B cell (primary cell): ENCODE results near the gene SHQ1. TPM values are rescaled to one million over a fixed set of nuclear protein-coding genes. Genes with fewer than 3 reads are reported as not detected.

Experiments used
- ATAC-seq: fragments of 200-7000 bp; cut with Tn5 transposase; one replicate; pipeline ENCODE4 v1.10.0; 2021; ENCODE audit warnings: low read depth, mild to moderate bottlenecking, moderate number of reproducible peaks, moderate library complexity
- CTCF ChIA-PET: fragments of 350-600 bp; sonication (Branson Sonifier 250); formaldehyde crosslinking; loops from one replicate; lab custom pipeline; 2021; ENCODE audit warnings: antibody characterized with exemption, inconsistent platforms; lab: Charles Lee
- POLR2A ChIA-PET: fragments of 350-600 bp; sonication (Branson Sonifier 250); formaldehyde crosslinking; loops from one replicate; lab custom pipeline; 2021; ENCODE audit warnings: antibody characterized with exemption; lab: Charles Lee
- DNase-seq: peaks from one replicate; pipeline ENCODE4 v3.0.0; 2013
- H2AFZ ChIP-seq: 2 replicates; pipeline ENCODE4 v1.6.1; 2012; ENCODE audit warnings: mild to moderate bottlenecking, low read depth, low read length; ENCODE audit not compliant: insufficient read depth, poor library complexity, severe bottlenecking
- H3K27ac ChIP-seq, 2 donors: 1 replicate in 1 of 2; 2 replicates in 1 of 2; pipeline ENCODE4 v1.5.1; 2012 to 2013; ENCODE audit warnings: low read length in 2 of 2, mild to moderate bottlenecking in 2 of 2, moderate library complexity in 1 of 2
- H3K27me3 ChIP-seq, 4 experiments: fragments of 200-600 bp in 1 of 4; sonication (generic) in 1 of 4; replicated peaks in 1 of 4; 1 replicate in 2 of 4; 2 replicates in 2 of 4; pipeline versions ENCODE4 v1.6.1 to v1.7.0; 2013 to 2016; ENCODE audit warnings: low read length in 3 of 4, mild to moderate bottlenecking in 2 of 4, mixed read lengths in 1 of 4, moderate library complexity in 1 of 4; ENCODE audit not compliant: insufficient read depth in 4 of 4, control insufficient read depth in 3 of 4; ENCODE audit errors: control extremely low read depth in 1 of 4
- H3K36me3 ChIP-seq, 2 experiments: replicated peaks in 1 of 2; 1 replicate in 1 of 2; 2 replicates in 1 of 2; pipeline versions ENCODE4 v1.6.1 to v1.7.1; 2013; ENCODE audit warnings: low read length in 1 of 2; ENCODE audit not compliant: insufficient read depth in 2 of 2, control insufficient read depth in 1 of 2; ENCODE audit errors: control extremely low read depth in 1 of 2, extremely low read depth in 1 of 2
- H3K4me1 ChIP-seq, 2 donors: fragments of 200-600 bp in 1 of 2; sonication (generic) in 1 of 2; 1 replicate in 1 of 2; 2 replicates in 1 of 2; pipeline versions ENCODE4 v1.5.1 to v1.6.1; 2013 to 2017; ENCODE audit warnings: low read length in 2 of 2; ENCODE audit not compliant: control insufficient read depth in 2 of 2, insufficient read depth in 2 of 2
- H3K4me2 ChIP-seq: replicated peaks from 2 replicates; pipeline ENCODE3; 2012; ENCODE audit warnings: mild to moderate bottlenecking, low read depth, low read length; ENCODE audit not compliant: poor library complexity, severe bottlenecking
- H3K4me3 ChIP-seq, 5 experiments: fragments of 200-600 bp in 1 of 5; sonication (generic) in 1 of 5; 1 replicate in 3 of 5; 2 replicates in 2 of 5; pipeline versions ENCODE4 v1.5.1 to v1.7.0; 2011 to 2016; ENCODE audit warnings: low read length in 4 of 5, mild to moderate bottlenecking in 4 of 5, low read depth in 2 of 5, control low read depth in 1 of 5, moderate library complexity in 1 of 5; ENCODE audit not compliant: insufficient read depth in 1 of 5; ENCODE audit errors: control extremely low read depth in 1 of 5, extremely low read depth in 1 of 5
- H3K79me2 ChIP-seq: fragments of 200-600 bp; sonication (generic); one replicate; pipeline ENCODE4 v1.6.0; 2016; ENCODE audit warnings: low read length; ENCODE audit not compliant: control insufficient read depth, insufficient read depth
- H3K9ac ChIP-seq: fragments of 200-600 bp; sonication (generic); 2 replicates; pipeline ENCODE4 v1.6.1; 2017; ENCODE audit warnings: mild to moderate bottlenecking, low read length, moderate library complexity
- H3K9me3 ChIP-seq, 3 donors: one replicate each; pipeline versions ENCODE4 v1.6.1 to v1.7.1; 2013; ENCODE audit warnings: low read length in 2 of 3; ENCODE audit not compliant: control insufficient read depth in 2 of 3, insufficient read depth in 1 of 3; ENCODE audit errors: control extremely low read depth in 1 of 3
- H4K20me1 ChIP-seq: 2 replicates; pipeline ENCODE4 v1.6.0; 2012; ENCODE audit warnings: mild to moderate bottlenecking, low read length; ENCODE audit not compliant: insufficient read depth, control insufficient read depth, poor library complexity, severe bottlenecking
- H3K27ac Mint-ChIP-seq: one replicate; pipeline ENCODE4 v1.8.0; 2021; ENCODE audit warnings: mixed read lengths
- H3K27me3 Mint-ChIP-seq: one replicate; pipeline ENCODE4 v1.8.0; 2021; ENCODE audit warnings: mixed read lengths
- H3K4me1 Mint-ChIP-seq: one replicate; pipeline ENCODE4 v1.8.0; 2021; ENCODE audit warnings: mixed read lengths
- H3K4me3 Mint-ChIP-seq: one replicate; pipeline ENCODE4 v1.8.0; 2021; ENCODE audit warnings: mixed read lengths
- H3K9me3 Mint-ChIP-seq: one replicate; pipeline ENCODE4 v1.8.0; 2022; ENCODE audit warnings: mixed read lengths; ENCODE audit not compliant: insufficient read depth
- EZH2 ChIP-seq: IDR thresholded peaks from 2 replicates; pipeline ENCODE4 v1.6.1; 2012; ENCODE audit warnings: borderline replicate concordance, low read depth, mild to moderate bottlenecking, moderate library complexity, low read length; ENCODE audit not compliant: insufficient read depth, poor library complexity, severe bottlenecking
- WGBS: methylation state at CpG from one replicate; pipeline ENCODE4 v1.1.5; 2013; ENCODE audit warnings: missing lambda C conversion rate; ENCODE audit not compliant: insufficient coverage; 5-methylcytosine and 5-hydroxymethylcytosine counted together
- intact Hi-C: fragments of 100-400 bp; cut with micrococcal nuclease; formaldehyde crosslinking; loops from one replicate; pipeline ENCODE4 v1.10.0; 2022
- polyA plus RNA-seq: library from polyadenylated mRNA; depleted of rRNA; stranded (reverse); fragments of >200 nt; gene quantifications from 2 replicates; pipeline ENCODE4 v1.2.3, GENCODE V29; 2012
- total RNA-seq, 2 donors: library from RNA; stranded (reverse); fragments of 120-200 nt in 1 of 2; gene quantifications; 1 replicate in 1 of 2; 2 replicates in 1 of 2; pipeline versions ENCODE4 v1.2.3 to v1.2.4, GENCODE V29; 2013 to 2022
- TF ChIP-seq, protein P1 (sequence below): fragments of 200-600 bp; IDR thresholded peaks from one replicate; pipeline ENCODE4 v1.8.0; 2022; ENCODE audit warnings: antibody characterized with exemption, mild to moderate bottlenecking

Gene SHQ1
- total and polyA plus RNA-seq, 2 donors (not counting 1 experiment from before 2014, with no cell fraction given): 3.6 to 32.0 TPM

DNA sequence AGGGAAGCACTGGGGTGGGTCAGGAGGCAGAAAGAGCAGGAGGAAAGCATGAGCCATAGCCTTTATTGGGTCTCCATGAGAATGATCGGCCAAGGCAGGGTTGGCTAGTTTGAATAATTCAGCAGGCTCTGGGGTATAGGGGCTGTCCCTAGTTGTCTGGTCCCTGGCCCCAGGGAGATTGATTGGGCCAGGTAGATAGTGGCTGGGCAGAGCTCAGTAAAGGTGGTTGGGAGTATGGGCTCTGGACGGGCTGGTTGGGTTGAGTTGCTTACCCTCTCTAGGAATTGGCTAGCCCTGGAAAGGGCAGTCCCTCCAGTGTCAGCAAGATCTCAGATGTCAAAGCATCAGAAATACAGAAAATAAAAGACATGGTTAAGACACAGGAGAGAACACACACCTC is 148.1 kb downstream of the SHQ1 start:
- H3K9me3 Mint-ChIP-seq: no peaks in the 10 kb centered on the region
- DNase-seq (no peak), ATAC-seq (no peak)
- H4K20me1 ChIP-seq: no peaks in the 10 kb centered on the region
- H2AFZ ChIP-seq: no peak overlapping the region
- H3K4me1 ChIP-seq: no peaks in the 10 kb centered on the region
- no peak overlapping the region for H3K4me3 ChIP-seq
- CTCF ChIA-PET: no interaction called here
- H3K27ac Mint-ChIP-seq: no peak overlapping the region
- no peak overlapping the region for H3K4me3 Mint-ChIP-seq
- no peaks in the 10 kb centered on the region for H3K79me2 ChIP-seq
- 76% methylated on average over 2 of the region's 2 CpGs for WGBS
- TF ChIP-seq, protein P1, sequence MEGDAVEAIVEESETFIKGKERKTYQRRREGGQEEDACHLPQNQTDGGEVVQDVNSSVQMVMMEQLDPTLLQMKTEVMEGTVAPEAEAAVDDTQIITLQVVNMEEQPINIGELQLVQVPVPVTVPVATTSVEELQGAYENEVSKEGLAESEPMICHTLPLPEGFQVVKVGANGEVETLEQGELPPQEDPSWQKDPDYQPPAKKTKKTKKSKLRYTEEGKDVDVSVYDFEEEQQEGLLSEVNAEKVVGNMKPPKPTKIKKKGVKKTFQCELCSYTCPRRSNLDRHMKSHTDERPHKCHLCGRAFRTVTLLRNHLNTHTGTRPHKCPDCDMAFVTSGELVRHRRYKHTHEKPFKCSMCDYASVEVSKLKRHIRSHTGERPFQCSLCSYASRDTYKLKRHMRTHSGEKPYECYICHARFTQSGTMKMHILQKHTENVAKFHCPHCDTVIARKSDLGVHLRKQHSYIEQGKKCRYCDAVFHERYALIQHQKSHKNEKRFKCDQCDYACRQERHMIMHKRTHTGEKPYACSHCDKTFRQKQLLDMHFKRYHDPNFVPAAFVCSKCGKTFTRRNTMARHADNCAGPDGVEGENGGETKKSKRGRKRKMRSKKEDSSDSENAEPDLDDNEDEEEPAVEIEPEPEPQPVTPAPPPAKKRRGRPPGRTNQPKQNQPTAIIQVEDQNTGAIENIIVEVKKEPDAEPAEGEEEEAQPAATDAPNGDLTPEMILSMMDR: no peak
- no peak overlapping the region for H3K27ac ChIP-seq
- peaks cover 19% of the 10 kb centered on the region for H3K27me3 Mint-ChIP-seq
- no peak overlapping the region for H3K4me2 ChIP-seq
- intact Hi-C loops: no loop called here
- H3K27me3 ChIP-seq: peaks cover 0 to 11% (median 0%) of the 10 kb centered on the region in 4 experiments
- H3K4me1 Mint-ChIP-seq: no peaks in the 10 kb centered on the region
- no peak overlapping the region for H3K9ac ChIP-seq
- H3K36me3 ChIP-seq: no peaks in the 10 kb centered on the region
- POLR2A ChIA-PET: no interaction called here
- no peaks in the 10 kb centered on the region for H3K9me3 ChIP-seq

DNA sequence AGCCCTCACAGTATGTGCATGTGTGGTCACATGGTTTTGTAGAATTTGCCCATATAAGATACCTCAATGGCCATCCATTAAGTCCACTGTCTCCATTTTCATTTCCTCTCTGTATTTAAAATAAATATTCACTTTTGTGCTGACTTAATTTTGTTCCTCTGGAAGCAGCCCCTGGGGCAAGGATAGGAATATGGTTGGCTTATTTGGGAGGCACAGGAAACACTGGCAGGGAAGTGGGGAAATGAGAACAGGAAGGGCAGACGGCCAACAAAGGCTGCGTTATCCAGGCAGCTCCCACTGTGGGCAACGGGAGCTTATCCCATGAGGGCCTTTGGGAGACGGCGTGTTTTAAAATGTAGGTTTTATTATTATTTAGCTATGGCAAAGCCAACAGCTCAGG is 148.6 kb downstream of the SHQ1 start:
- H3K36me3 ChIP-seq: no peaks in the 10 kb centered on the region
- DNase-seq (no peak), ATAC-seq (no peak)
- no peaks in the 10 kb centered on the region for H3K79me2 ChIP-seq
- no peak for TF ChIP-seq EZH2
- TF ChIP-seq, protein P1: no peak
- ChIA-PET POLR2A (no interaction called here), CTCF (no interaction called here)
- H3K4me3 ChIP-seq: no peak overlapping the region
- no peaks in the 10 kb centered on the region for H3K9me3 ChIP-seq
- peaks cover 0 to 11% (median 0%) of the 10 kb centered on the region in 4 experiments for H3K27me3 ChIP-seq
- no peak overlapping the region for H3K27ac ChIP-seq
- no peak overlapping the region for H3K4me3 Mint-ChIP-seq
- H3K9me3 Mint-ChIP-seq: no peaks in the 10 kb centered on the region
- no peak overlapping the region for H3K4me2 ChIP-seq
- no peak overlapping the region for H3K9ac ChIP-seq
- no peaks in the 10 kb centered on the region for H3K4me1 Mint-ChIP-seq
- H3K27ac Mint-ChIP-seq: no peak overlapping the region
- H4K20me1 ChIP-seq: no peaks in the 10 kb centered on the region
- no peaks in the 10 kb centered on the region for H3K4me1 ChIP-seq
- 75% methylated on average over 5 of the region's 5 CpGs for WGBS
- H2AFZ ChIP-seq: no peak overlapping the region
- intact Hi-C loops: no loop called here
- H3K27me3 Mint-ChIP-seq: peaks cover 19% of the 10 kb centered on the region

Other genes starting within 250 kb of the SHQ1 start
- not detected in 2 replicates for gene GXYLT2, start 39.6 kb upstream of the SHQ1 start, total RNA-seq
- gene GXYLT2, start 39.6 kb upstream of the SHQ1 start, polyA plus RNA-seq: not detected in 2 replicates
- 57.5 and 64.3 TPM in 2 replicates for gene PPP4R2, start 148.4 kb upstream of the SHQ1 start, total RNA-seq
- gene PPP4R2, start 148.4 kb upstream of the SHQ1 start, polyA plus RNA-seq: 9.8 and 16.8 TPM in 2 replicates
- gene EBLN2, start 213.2 kb upstream of the SHQ1 start, total RNA-seq: 10.2 and 13.4 TPM in 2 replicates
- 4.5 and 6.6 TPM in 2 replicates for gene EBLN2, start 213.2 kb upstream of the SHQ1 start, polyA plus RNA-seq